NT2/D1 (cell line): Measurements from ENCODE around the gene DSG2.

Source experiments
- DNase-seq: peaks from one replicate; pipeline ENCODE4 v3.0.0-alpha.2; 2011; ENCODE audit warnings: low read depth, low spot score
- H3K27me3 ChIP-seq: 2 replicates; pipeline ENCODE4 v1.6.0; 2011; ENCODE audit warnings: mild to moderate bottlenecking; ENCODE audit not compliant: insufficient read length, insufficient read depth
- H3K36me3 ChIP-seq: 2 replicates; pipeline ENCODE4 v1.6.1; 2011; ENCODE audit warnings: mild to moderate bottlenecking, low read length, mixed read lengths; ENCODE audit not compliant: insufficient read depth, insufficient read length
- H3K4me1 ChIP-seq: 2 replicates; pipeline ENCODE4 v1.5.1; 2011; ENCODE audit not compliant: insufficient read depth, insufficient read length
- H3K4me3 ChIP-seq: 2 replicates; pipeline ENCODE4 v1.5.1; 2011; ENCODE audit warnings: low read depth; ENCODE audit not compliant: insufficient read length
- H3K9ac ChIP-seq: 2 replicates; pipeline ENCODE4 v1.6.0; 2011; ENCODE audit warnings: low read depth; ENCODE audit not compliant: insufficient read length
- H3K9me3 ChIP-seq: 2 replicates; pipeline ENCODE4 v1.5.1; 2011; ENCODE audit warnings: mild to moderate bottlenecking, low read length; ENCODE audit not compliant: insufficient read depth
- SUZ12 ChIP-seq: IDR thresholded peaks from 2 replicates; pipeline ENCODE4 v1.6.1; 2011; ENCODE audit not compliant: insufficient read length, insufficient read depth; ENCODE audit errors: extremely low read depth
- YY1 ChIP-seq: IDR thresholded peaks from 2 replicates; pipeline ENCODE4 v1.6.1; 2011; ENCODE audit not compliant: insufficient read length, insufficient read depth
- ZNF274 ChIP-seq: IDR thresholded peaks from 2 replicates; pipeline ENCODE4 v1.6.1; 2011; ENCODE audit warnings: mild to moderate bottlenecking, low read depth, low read length

The DSG2 gene

DNA sequence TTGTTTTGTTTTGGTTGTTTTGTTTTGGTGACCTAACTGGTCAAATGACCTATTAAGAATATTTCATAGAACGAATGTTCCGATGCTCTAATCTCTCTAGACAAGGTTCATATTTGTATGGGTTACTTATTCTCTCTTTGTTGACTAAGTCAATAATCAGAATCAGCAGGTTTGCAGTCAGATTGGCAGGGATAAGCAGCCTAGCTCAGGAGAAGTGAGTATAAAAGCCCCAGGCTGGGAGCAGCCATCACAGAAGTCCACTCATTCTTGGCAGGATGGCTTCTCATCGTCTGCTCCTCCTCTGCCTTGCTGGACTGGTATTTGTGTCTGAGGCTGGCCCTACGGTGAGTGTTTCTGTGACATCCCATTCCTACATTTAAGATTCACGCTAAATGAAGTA is 93.7 kb downstream of the DSG2 start, which contains the start of gene TTR:
TSS of gene TTR (plus strand) at position 250 of the 400 bp plus-strand sequence. CDS start at position 276, 26 bp downstream.
- no peak for DNase-seq
- H3K9me3 ChIP-seq = no peaks in the 10 kb centered on the region
- no peaks in the 10 kb centered on the region for H3K4me1 ChIP-seq
- no peaks in the 10 kb centered on the region for H3K27me3 ChIP-seq
- no peak within 1 kb of the TSS for H3K9ac ChIP-seq
- TF ChIP-seq SUZ12 (no peak), ZNF274 (no peak), YY1 (no peak)
- no peak within 1 kb of the TSS for H3K4me3 ChIP-seq
- H3K36me3 ChIP-seq = no peaks in the 10 kb centered on the region

GRCh38 chr18:31592506-31593157 is 94.7 kb downstream of the DSG2 start:
- TF ChIP-seq ZNF274 (no peak), SUZ12 (no peak), YY1 (no peak)
- Histone ChIP-seq H3K27me3 (no peaks in the 10 kb centered on the region), H3K4me3 (no peak overlapping the region), H3K36me3 (no peaks in the 10 kb centered on the region), H3K9me3 (no peaks in the 10 kb centered on the region), H3K4me1 (no peaks in the 10 kb centered on the region), H3K9ac (no peak overlapping the region)
- DNase-seq = no peak

DNA sequence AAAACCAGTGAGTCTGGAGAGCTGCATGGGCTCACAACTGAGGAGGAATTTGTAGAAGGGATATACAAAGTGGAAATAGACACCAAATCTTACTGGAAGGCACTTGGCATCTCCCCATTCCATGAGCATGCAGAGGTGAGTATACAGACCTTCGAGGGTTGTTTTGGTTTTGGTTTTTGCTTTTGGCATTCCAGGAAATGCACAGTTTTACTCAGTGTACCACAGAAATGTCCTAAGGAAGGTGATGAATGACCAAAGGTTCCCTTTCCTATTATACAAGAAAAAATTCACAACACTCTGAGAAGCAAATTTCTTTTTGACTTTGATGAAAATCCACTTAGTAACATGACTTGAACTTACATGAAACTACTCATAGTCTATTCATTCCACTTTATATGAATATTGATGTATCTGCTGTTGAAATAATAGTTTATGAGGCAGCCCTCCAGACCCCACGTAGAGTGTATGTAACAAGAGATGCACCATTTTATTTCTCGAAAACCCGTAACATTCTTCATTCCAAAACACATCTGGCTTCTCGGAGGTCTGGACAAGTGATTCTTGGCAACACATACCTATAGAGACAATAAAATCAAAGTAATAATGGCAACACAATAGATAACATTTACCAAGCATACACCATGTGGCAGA is 97.3 kb downstream of the DSG2 start:
- Histone ChIP-seq H3K4me1 (no peaks in the 10 kb centered on the region), H3K9me3 (no peaks in the 10 kb centered on the region), H3K4me3 (no peak overlapping the region), H3K27me3 (no peaks in the 10 kb centered on the region), H3K9ac (no peak overlapping the region), H3K36me3 (no peaks in the 10 kb centered on the region)
- TF ChIP-seq ZNF274 = no peak
- no peak for TF ChIP-seq SUZ12
- no peak for TF ChIP-seq YY1
- no peak for DNase-seq

DNA sequence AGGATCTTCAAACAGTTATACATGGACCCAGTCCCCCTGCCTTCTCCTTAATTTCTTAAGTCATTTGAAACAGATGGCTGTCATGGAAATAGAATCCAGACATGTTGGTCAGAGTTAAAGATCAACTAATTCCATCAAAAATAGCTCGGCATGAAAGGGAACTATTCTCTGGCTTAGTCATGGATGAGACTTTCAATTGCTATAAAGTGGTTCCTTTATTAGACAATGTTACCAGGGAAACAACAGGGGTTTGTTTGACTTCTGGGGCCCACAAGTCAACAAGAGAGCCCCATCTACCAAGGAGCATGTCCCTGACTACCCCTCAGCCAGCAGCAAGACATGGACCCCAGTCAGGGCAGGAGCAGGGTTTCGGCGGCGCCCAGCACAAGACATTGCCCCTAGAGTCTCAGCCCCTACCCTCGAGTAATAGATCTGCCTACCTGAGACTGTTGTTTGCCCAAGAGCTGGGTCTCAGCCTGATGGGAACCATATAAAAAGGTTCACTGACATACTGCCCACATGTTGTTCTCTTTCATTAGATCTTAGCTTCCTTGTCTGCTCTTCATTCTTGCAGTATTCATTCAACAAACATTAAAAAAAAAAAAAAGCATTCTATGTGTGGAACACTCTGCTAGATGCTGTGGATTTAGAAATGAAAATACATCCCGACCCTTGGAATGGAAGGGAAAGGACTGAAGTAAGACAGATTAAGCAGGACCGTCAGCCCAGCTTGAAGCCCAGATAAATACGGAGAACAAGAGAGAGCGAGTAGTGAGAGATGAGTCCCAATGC is 98.3 kb downstream of the DSG2 start:
- Histone ChIP-seq H3K4me1 (no peaks in the 10 kb centered on the region), H3K4me3 (no peak overlapping the region), H3K36me3 (no peaks in the 10 kb centered on the region), H3K9ac (no peak overlapping the region), H3K9me3 (no peaks in the 10 kb centered on the region), H3K27me3 (no peaks in the 10 kb centered on the region)
- TF ChIP-seq YY1 = no peak
- TF ChIP-seq ZNF274 = no peak
- no peak for TF ChIP-seq SUZ12
- DNase-seq = no peak

GRCh38 chr18:31598021-31598805 is 100.2 kb downstream of the DSG2 start:
- Histone ChIP-seq H3K9ac (no peak overlapping the region), H3K4me1 (no peaks in the 10 kb centered on the region), H3K36me3 (no peaks in the 10 kb centered on the region), H3K9me3 (no peaks in the 10 kb centered on the region), H3K27me3 (no peaks in the 10 kb centered on the region), H3K4me3 (no peak overlapping the region)
- TF ChIP-seq SUZ12 (no peak), ZNF274 (no peak), YY1 (no peak)
- DNase-seq = no peak
